ENCODE data around the gene FXYD2.

The FXYD2 gene

DNA sequence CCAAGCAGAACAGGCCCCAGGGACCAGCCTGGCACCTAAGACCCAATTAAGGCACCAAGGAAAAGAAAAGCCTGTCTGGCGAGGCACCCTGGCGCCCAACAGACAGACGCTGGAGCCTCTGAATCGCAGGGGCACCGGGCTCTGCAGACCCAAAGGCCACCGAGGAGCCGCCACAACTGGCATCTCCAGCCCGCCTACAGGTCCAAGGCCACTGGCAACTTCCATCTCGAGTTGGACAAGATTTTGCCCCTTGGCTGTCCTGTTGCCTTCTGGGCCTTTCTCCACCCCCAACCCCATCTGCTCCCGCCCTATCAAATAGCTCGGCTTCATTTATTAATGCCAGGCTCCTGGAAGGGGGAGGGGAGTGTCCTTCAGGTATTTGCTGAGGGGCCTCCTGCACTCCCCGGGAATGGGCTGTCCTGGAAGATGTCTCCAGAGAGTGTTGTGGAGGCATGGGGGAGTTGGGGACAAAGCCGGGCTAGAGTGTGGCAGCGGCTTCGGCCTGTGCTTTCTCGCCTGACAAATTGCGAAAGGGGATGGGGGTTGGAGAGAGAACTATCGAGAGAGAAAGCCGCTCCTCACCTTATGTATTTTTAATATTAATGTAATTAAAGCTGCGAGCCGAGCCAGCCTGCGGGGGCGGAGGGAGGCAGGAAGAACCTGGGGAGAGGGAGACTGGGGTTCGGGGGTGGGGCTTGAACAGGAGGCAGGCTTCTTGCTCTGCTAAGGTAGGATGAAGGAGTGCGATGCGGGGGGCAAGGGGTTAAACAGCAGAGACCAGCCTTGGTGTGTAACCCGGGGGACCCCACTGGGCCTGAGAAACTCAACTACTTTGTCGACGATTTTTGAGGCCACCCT, 29.5 kb downstream of the FXYD2 start:
- no peaks in the 10 kb centered on the region for H3K36me3 ChIP-seq (ENCODE audit: control insufficient read depth, insufficient read depth, low read length)
- H3K9me3 ChIP-seq (ENCODE audit: control insufficient read depth, low read length) = no peaks in the 10 kb centered on the region
- 53 to 58% methylated on average over 14 to 17 of the region's 29 CpGs for WGBS, 2 experiments (ENCODE audit: insufficient coverage in 2 of 2)
- H3K4me1 ChIP-seq (ENCODE audit: control insufficient read depth, insufficient read depth, low read length, poor library complexity, severe bottlenecking) = peaks cover 10% of the 10 kb centered on the region
- no peak overlapping the region for H3K4me3 ChIP-seq (ENCODE audit: extremely low read depth, insufficient read depth, low read length, poor library complexity, severe bottlenecking)
- no peak overlapping the region for H3K27ac ChIP-seq (ENCODE audit: low read depth, low read length, severe bottlenecking)

DNA sequence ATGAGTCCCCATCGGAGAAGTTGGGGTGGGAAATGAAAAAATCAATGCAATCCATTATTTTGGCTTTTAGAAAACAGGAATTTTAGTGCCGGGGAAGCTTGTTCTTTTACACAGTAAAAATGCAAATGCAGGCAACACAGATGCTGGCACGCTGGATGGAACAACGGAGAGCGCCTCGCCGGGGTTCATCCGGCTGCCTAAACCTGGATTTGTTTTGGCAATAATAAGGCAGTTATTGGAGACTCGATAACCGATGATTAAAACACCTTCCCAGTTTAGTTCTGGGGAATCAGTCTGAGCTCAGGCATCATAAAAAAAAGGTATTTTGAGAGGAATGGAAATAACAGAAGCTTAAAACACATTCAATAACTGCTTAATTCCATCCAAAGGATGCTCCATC, 30.4 kb downstream of the FXYD2 start:
- 90 to 94% methylated on average over 10 of the region's 10 CpGs for WGBS, 2 experiments (ENCODE audit: insufficient coverage in 2 of 2)
- Histone ChIP-seq H3K36me3 (ENCODE audit: control insufficient read depth, insufficient read depth, low read length) (no peaks in the 10 kb centered on the region), H3K4me3 (ENCODE audit: extremely low read depth, insufficient read depth, low read length, poor library complexity, severe bottlenecking) (no peak overlapping the region), H3K4me1 (ENCODE audit: control insufficient read depth, insufficient read depth, low read length, poor library complexity, severe bottlenecking) (peaks cover 10% of the 10 kb centered on the region), H3K27ac (ENCODE audit: low read depth, low read length, severe bottlenecking) (no peak overlapping the region), H3K9me3 (ENCODE audit: control insufficient read depth, low read length) (no peaks in the 10 kb centered on the region)

DNA sequence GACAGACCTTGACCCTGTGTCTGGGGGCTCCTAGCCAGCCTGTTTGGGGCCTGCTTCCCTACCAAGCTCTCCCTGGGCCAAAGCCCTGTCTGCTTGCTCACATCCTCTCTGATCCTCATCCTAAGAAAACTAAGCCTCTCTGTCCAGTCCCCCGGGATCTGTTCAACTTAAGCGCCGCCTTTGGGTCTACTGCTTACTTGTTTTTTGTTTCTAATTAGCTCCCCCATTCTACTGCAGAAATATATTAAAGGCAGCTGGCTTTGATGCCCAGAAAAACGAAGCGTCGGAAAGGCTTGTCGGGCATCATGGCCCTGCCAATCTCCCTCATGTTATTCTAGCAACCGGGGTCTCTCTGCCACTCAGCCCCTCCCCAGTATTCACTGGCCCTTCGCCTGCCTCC, 31.0 kb downstream of the FXYD2 start:
- WGBS, 2 experiments (ENCODE audit: insufficient coverage in 2 of 2) = 81 to 93% methylated on average over 8 to 9 of the region's 9 CpGs
- Histone ChIP-seq H3K27ac (ENCODE audit: low read depth, low read length, severe bottlenecking) (no peak overlapping the region), H3K9me3 (ENCODE audit: control insufficient read depth, low read length) (no peaks in the 10 kb centered on the region)

GRCh38 chr11:117792992-117793391, 31.6 kb downstream of the FXYD2 start:
- Histone ChIP-seq H3K4me3 (ENCODE audit: extremely low read depth, insufficient read depth, low read length, poor library complexity, severe bottlenecking) (no peak overlapping the region), H3K4me1 (ENCODE audit: control insufficient read depth, insufficient read depth, low read length, poor library complexity, severe bottlenecking) (peaks cover 10% of the 10 kb centered on the region), H3K27ac (ENCODE audit: low read depth, low read length, severe bottlenecking) (no peak overlapping the region), H3K9me3 (ENCODE audit: control insufficient read depth, low read length) (no peaks in the 10 kb centered on the region), H3K36me3 (ENCODE audit: control insufficient read depth, insufficient read depth, low read length) (no peaks in the 10 kb centered on the region)
- 76 to 87% methylated on average over 2 to 6 of the region's 6 CpGs for WGBS, 2 experiments (ENCODE audit: insufficient coverage in 2 of 2)

More for the DNA sequence above, 31.0 kb downstream of the FXYD2 start:
- H3K4me1 ChIP-seq (ENCODE audit: control insufficient read depth, insufficient read depth, low read length, poor library complexity, severe bottlenecking) = peaks cover 10% of the 10 kb centered on the region
- no peak overlapping the region for H3K4me3 ChIP-seq (ENCODE audit: extremely low read depth, insufficient read depth, low read length, poor library complexity, severe bottlenecking)
- H3K36me3 ChIP-seq (ENCODE audit: control insufficient read depth, insufficient read depth, low read length) = no peaks in the 10 kb centered on the region

DNA sequence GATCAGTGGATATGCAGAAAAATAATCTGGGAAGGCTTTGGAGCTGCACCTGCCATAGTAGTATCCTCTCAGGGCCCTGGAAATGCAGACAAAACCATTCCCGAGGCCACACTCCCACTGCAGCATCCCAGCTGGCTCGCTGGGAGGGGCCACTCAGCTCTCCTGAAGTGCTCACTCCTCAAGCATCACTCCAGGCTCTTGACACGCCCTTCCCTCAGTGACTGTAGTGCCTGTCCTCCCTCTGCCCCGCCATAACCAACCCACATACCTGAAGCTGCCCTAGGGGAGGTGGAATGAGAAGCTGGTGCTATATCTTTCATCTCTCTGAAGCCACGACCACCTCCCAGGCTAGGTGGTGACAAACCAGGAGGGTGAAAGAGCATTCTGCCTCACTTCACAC, 32.3 kb downstream of the FXYD2 start:
- 79 to 100% methylated on average over 2 to 3 of the region's 5 CpGs for WGBS, 2 experiments (ENCODE audit: insufficient coverage in 2 of 2)
- Histone ChIP-seq H3K4me3 (ENCODE audit: extremely low read depth, insufficient read depth, low read length, poor library complexity, severe bottlenecking) (no peak overlapping the region), H3K4me1 (ENCODE audit: control insufficient read depth, insufficient read depth, low read length, poor library complexity, severe bottlenecking) (peaks cover 10% of the 10 kb centered on the region), H3K27ac (ENCODE audit: low read depth, low read length, severe bottlenecking) (no peak overlapping the region), H3K36me3 (ENCODE audit: control insufficient read depth, insufficient read depth, low read length) (no peaks in the 10 kb centered on the region), H3K9me3 (ENCODE audit: control insufficient read depth, low read length) (no peaks in the 10 kb centered on the region)

GRCh38 chr11:117790279-117790678, 34.3 kb downstream of the FXYD2 start:
- Histone ChIP-seq H3K27ac (ENCODE audit: low read depth, low read length, severe bottlenecking) (no peak overlapping the region), H3K9me3 (ENCODE audit: control insufficient read depth, low read length) (no peaks in the 10 kb centered on the region), H3K4me1 (ENCODE audit: control insufficient read depth, insufficient read depth, low read length, poor library complexity, severe bottlenecking) (no peaks in the 10 kb centered on the region), H3K4me3 (ENCODE audit: extremely low read depth, insufficient read depth, low read length, poor library complexity, severe bottlenecking) (no peak overlapping the region), H3K36me3 (ENCODE audit: control insufficient read depth, insufficient read depth, low read length) (no peaks in the 10 kb centered on the region)
- WGBS, 2 experiments (ENCODE audit: insufficient coverage in 2 of 2) = 95 to 100% methylated on average over 2 of the region's 3 CpGs

GRCh38 chr11:117789241-117789640, 35.3 kb downstream of the FXYD2 start:
- Histone ChIP-seq H3K9me3 (ENCODE audit: control insufficient read depth, low read length) (no peaks in the 10 kb centered on the region), H3K36me3 (ENCODE audit: control insufficient read depth, insufficient read depth, low read length) (no peaks in the 10 kb centered on the region), H3K4me3 (ENCODE audit: extremely low read depth, insufficient read depth, low read length, poor library complexity, severe bottlenecking) (no peak overlapping the region), H3K27ac (ENCODE audit: low read depth, low read length, severe bottlenecking) (no peak overlapping the region), H3K4me1 (ENCODE audit: control insufficient read depth, insufficient read depth, low read length, poor library complexity, severe bottlenecking) (no peaks in the 10 kb centered on the region)
- WGBS, 2 experiments (ENCODE audit: insufficient coverage in 2 of 2) = 74 to 94% methylated on average over 4 of the region's 4 CpGs

DNA sequence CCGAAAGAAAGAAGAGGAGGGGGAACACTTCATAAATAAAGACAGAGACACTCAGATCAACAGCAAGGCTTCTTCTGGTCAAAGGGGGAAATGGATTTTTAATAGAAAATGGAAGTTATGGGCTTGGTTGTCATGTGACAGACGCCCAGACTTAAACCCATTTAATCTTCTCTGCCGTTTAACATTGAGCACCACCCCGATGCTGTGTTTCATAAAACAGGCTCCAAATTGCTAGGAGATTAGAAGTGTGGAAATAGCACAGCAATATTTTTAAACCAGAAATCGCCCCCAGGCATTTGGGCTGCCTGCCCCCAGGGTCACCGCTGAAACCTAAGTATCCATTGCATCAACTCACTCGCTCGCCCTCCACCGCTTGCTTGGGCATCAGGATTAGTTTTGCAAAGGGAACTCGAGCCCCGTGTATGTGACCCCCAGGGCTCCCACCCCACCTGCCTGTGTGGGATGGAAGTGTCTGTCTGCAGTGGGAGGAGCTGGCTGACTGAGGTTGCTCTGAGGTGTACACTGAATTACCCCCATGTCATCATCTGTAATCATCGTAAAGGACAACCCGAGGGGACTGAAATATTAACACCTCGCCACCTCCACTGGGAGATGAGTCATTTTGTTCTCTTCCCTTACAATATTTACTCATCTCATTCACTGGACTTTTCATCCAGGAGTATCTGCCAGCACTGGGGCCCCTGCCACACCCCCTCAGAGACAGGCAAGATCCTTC, 38.2 kb downstream of the FXYD2 start:
- 93 to 94% methylated on average over 5 to 8 of the region's 14 CpGs for WGBS, 2 experiments (ENCODE audit: insufficient coverage in 2 of 2)
- Histone ChIP-seq H3K4me3 (ENCODE audit: extremely low read depth, insufficient read depth, low read length, poor library complexity, severe bottlenecking) (no peak overlapping the region), H3K27ac (ENCODE audit: low read depth, low read length, severe bottlenecking) (no peak overlapping the region), H3K9me3 (ENCODE audit: control insufficient read depth, low read length) (no peaks in the 10 kb centered on the region), H3K36me3 (ENCODE audit: control insufficient read depth, insufficient read depth, low read length) (no peaks in the 10 kb centered on the region), H3K4me1 (ENCODE audit: control insufficient read depth, insufficient read depth, low read length, poor library complexity, severe bottlenecking) (no peaks in the 10 kb centered on the region)

- H3K9me3 ChIP-seq (ENCODE audit: control insufficient read depth, low read length) = no peaks in the 10 kb centered on the region
- no peak overlapping the region for H3K4me3 ChIP-seq (ENCODE audit: extremely low read depth, insufficient read depth, low read length, poor library complexity, severe bottlenecking)
- H3K27ac ChIP-seq (ENCODE audit: low read depth, low read length, severe bottlenecking) = no peak overlapping the region
- no peaks in the 10 kb centered on the region for H3K36me3 ChIP-seq (ENCODE audit: control insufficient read depth, insufficient read depth, low read length)
- WGBS, 2 experiments (ENCODE audit: insufficient coverage in 2 of 2) = 85 to 90% methylated on average over 10 of the region's 11 CpGs
- H3K4me1 ChIP-seq (ENCODE audit: control insufficient read depth, insufficient read depth, low read length, poor library complexity, severe bottlenecking) = no peaks in the 10 kb centered on the region
Observed at GRCh38 chr11:117782101-117782500, 42.4 kb downstream of the FXYD2 start.

DNA sequence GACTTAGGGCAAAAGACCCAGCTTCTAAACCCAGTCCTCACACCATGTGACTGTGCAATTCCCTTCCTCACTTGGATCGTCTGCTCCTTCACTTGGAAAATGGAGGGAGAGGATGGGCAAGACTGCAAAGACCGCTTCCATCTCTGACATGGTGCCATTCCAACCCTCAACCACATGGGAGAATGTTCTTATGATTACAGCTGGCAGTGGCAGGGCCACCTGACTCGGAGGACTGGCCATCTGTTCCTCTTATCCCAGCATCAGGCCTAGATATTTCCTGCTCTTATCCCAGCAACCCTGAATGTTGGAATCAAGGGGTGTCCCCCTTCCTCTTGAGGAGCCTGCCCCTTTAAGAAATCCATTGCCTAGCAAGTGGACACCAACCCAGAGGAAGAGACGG, 42.9 kb downstream of the FXYD2 start:
- WGBS, 2 experiments (ENCODE audit: insufficient coverage in 2 of 2) = 92 to 95% methylated on average over 3 to 4 of the region's 4 CpGs
- no peaks in the 10 kb centered on the region for H3K9me3 ChIP-seq (ENCODE audit: control insufficient read depth, low read length)
- no peaks in the 10 kb centered on the region for H3K4me1 ChIP-seq (ENCODE audit: control insufficient read depth, insufficient read depth, low read length, poor library complexity, severe bottlenecking)
- no peak overlapping the region for H3K27ac ChIP-seq (ENCODE audit: low read depth, low read length, severe bottlenecking)
- H3K4me3 ChIP-seq (ENCODE audit: extremely low read depth, insufficient read depth, low read length, poor library complexity, severe bottlenecking) = no peak overlapping the region
- no peaks in the 10 kb centered on the region for H3K36me3 ChIP-seq (ENCODE audit: control insufficient read depth, insufficient read depth, low read length)

DNA sequence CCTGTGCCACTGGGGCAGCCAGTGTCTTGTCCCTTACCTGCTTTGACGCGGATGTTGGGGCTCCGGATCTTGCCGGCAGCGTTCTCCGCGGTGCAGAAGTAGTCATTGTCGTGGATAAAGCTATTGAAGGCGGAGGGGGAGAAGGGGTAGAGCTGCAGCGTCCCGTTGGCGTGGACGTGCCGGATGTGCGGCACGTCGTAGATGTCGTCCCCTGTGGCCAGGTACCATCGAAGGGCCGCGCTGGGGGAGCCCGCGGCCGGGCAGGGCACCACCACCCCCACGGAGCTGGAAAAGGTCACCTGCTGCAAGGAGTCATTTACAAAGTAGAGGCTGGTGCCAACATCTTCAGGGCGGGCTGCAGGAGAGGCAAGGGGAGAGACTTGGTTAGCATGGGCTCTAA, 44.1 kb downstream of the FXYD2 start:
- H3K27ac ChIP-seq (ENCODE audit: low read depth, low read length, severe bottlenecking) = no peak overlapping the region
- WGBS, 2 experiments (ENCODE audit: insufficient coverage in 2 of 2) = 92 to 93% methylated on average over 24 to 25 of the region's 26 CpGs
- H3K9me3 ChIP-seq (ENCODE audit: control insufficient read depth, low read length) = no peaks in the 10 kb centered on the region
- H3K4me3 ChIP-seq (ENCODE audit: extremely low read depth, insufficient read depth, low read length, poor library complexity, severe bottlenecking) = no peak overlapping the region
- H3K4me1 ChIP-seq (ENCODE audit: control insufficient read depth, insufficient read depth, low read length, poor library complexity, severe bottlenecking) = no peaks in the 10 kb centered on the region
- H3K36me3 ChIP-seq (ENCODE audit: control insufficient read depth, insufficient read depth, low read length) = no peaks in the 10 kb centered on the region

Measured in mesodermal cell (in vitro differentiated cells).